ENCODE results near the gene CNTN4.

Gene CNTN4

GRCh38 chr3:3082234-3082924 lies 983.7 kb downstream of the CNTN4 start:
- TF ChIP-seq, protein P1, sequence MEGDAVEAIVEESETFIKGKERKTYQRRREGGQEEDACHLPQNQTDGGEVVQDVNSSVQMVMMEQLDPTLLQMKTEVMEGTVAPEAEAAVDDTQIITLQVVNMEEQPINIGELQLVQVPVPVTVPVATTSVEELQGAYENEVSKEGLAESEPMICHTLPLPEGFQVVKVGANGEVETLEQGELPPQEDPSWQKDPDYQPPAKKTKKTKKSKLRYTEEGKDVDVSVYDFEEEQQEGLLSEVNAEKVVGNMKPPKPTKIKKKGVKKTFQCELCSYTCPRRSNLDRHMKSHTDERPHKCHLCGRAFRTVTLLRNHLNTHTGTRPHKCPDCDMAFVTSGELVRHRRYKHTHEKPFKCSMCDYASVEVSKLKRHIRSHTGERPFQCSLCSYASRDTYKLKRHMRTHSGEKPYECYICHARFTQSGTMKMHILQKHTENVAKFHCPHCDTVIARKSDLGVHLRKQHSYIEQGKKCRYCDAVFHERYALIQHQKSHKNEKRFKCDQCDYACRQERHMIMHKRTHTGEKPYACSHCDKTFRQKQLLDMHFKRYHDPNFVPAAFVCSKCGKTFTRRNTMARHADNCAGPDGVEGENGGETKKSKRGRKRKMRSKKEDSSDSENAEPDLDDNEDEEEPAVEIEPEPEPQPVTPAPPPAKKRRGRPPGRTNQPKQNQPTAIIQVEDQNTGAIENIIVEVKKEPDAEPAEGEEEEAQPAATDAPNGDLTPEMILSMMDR (conservative IDR thresholded peaks at IDR 0.05; ENCODE audit: low read depth, low read length): no peak
- DNase-seq (ENCODE audit: low read depth): no peak
- H3K4me3 ChIP-seq (ENCODE audit: low read depth, low read length): no peak overlapping the region

GRCh38 chr3:3084890-3085289 lies 986.2 kb downstream of the CNTN4 start:
- TF ChIP-seq, protein P1 (conservative IDR thresholded peaks at IDR 0.05; ENCODE audit: low read depth, low read length): no peak
- DNase-seq (ENCODE audit: low read depth): no peak
- no peak overlapping the region for H3K4me3 ChIP-seq (ENCODE audit: low read depth, low read length)

DNA sequence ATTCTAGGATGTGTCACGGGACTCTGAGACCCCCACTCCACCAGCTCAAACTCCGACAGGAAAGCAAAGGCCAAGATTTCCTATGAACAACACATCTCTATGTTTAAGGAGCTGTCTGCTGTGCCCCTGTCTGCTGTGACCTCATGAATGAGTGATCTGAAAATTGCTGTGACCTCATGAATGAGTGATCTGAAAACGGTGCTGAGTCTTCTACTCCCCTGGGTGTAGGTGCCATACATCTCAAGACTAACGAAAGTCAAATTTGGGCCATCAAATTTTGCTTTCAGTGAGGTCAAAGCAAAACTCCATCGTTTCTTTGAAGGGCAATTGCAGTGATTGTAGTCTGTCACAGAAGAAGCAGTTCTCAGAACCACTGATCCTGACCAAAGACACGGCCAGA lies 987.1 kb downstream of the CNTN4 start:
- TF ChIP-seq, protein P1 (conservative IDR thresholded peaks at IDR 0.05; ENCODE audit: low read depth, low read length): no peak

GRCh38 chr3:3086239-3086638 lies 987.6 kb downstream of the CNTN4 start:
- TF ChIP-seq, protein P1 (conservative IDR thresholded peaks at IDR 0.05; ENCODE audit: low read depth, low read length): no peak
- no peak overlapping the region for H3K4me3 ChIP-seq (ENCODE audit: low read depth, low read length)
- DNase-seq (ENCODE audit: low read depth): no peak

More for the DNA sequence above, 987.1 kb downstream of the CNTN4 start:
- no peak overlapping the region for H3K4me3 ChIP-seq (ENCODE audit: low read depth, low read length)
- no peak for DNase-seq (ENCODE audit: low read depth)

- TF ChIP-seq, protein P1 (conservative IDR thresholded peaks at IDR 0.05; ENCODE audit: low read depth, low read length): no peak
- H3K4me3 ChIP-seq (ENCODE audit: low read depth, low read length): no peak overlapping the region
- DNase-seq (ENCODE audit: low read depth): no peak
Measured at GRCh38 chr3:3087279-3087678, 988.6 kb downstream of the CNTN4 start.

- TF ChIP-seq, protein P1 (conservative IDR thresholded peaks at IDR 0.05; ENCODE audit: low read depth, low read length): no peak
- H3K4me3 ChIP-seq (ENCODE audit: low read depth, low read length): no peak overlapping the region
- no peak for DNase-seq (ENCODE audit: low read depth)
Measured at GRCh38 chr3:3087716-3088465, 989.2 kb downstream of the CNTN4 start.

All from choroid plexus epithelial cell (primary cell).